Motor neuron (in vitro differentiated cells): ENCODE results near the gene IGSF21. TPM values are rescaled to one million over a fixed set of nuclear protein-coding genes. Genes with fewer than 3 reads are reported as not detected.

Source experiments
- ATAC-seq, 8 experiments: fragments of 200-7000 bp; cut with Tn5 transposase; replicated peaks in 6 of 8; 2 replicates each; pipeline ENCODE4 v1.8.0; 2021; ENCODE audit warnings: mild to moderate bottlenecking in 8 of 8, moderate library complexity in 8 of 8
- H3K27ac ChIP-seq, 2 donors: fragments of 250-450 bp; sonication (Bioruptor Pico); 2 replicates each; pipeline ENCODE4 v1.9.0; 2021; ENCODE audit warnings: antibody characterized with exemption in 2 of 2, mild to moderate bottlenecking in 2 of 2, moderate library complexity in 1 of 2
- H3K4me1 ChIP-seq, 2 donors: fragments of 250-450 bp; sonication (Bioruptor Pico); replicated peaks in 1 of 2; 2 replicates each; pipeline ENCODE4 v1.6.1; 2021; ENCODE audit warnings: antibody characterized with exemption in 2 of 2, mild to moderate bottlenecking in 2 of 2, moderate library complexity in 1 of 2
- H3K4me3 ChIP-seq, 5 donors: fragments of 250-450 bp; sonication (Bioruptor Pico); 2 replicates each; pipeline ENCODE4 v1.9.0; 2021; ENCODE audit warnings: antibody characterized with exemption in 5 of 5, mild to moderate bottlenecking in 5 of 5, moderate library complexity in 4 of 5
- WGBS, 10 experiments: fragments of 450-650 bp; shearing (Covaris generic); methylation state at CpG; one replicate each; pipeline ENCODE4 v1.0.0; 2022; 5-methylcytosine and 5-hydroxymethylcytosine counted together
- in situ Hi-C, 9 experiments: fragments of 400-800 bp; cut with MboI; loops; one replicate each; pipeline ENCODE4 v1.15.0; 2021; ENCODE audit warnings: low sequenced_read_pairs in 9 of 9, low pct_unique_long_range_greater_than_20kb in 2 of 9; ENCODE audit not compliant: unreplicated experiment in 9 of 9
- total RNA-seq, 8 experiments: library from RNA; unstranded; fragments of 300-600 nt; gene quantifications; 2 replicates each; pipeline versions ENCODE4 v1.2.3 to v1.2.4, GENCODE V29; 2022

Gene IGSF21
- total RNA-seq, 8 experiments from 2014 or later = 0.36 to 74.2 (median 5.4) TPM

DNA sequence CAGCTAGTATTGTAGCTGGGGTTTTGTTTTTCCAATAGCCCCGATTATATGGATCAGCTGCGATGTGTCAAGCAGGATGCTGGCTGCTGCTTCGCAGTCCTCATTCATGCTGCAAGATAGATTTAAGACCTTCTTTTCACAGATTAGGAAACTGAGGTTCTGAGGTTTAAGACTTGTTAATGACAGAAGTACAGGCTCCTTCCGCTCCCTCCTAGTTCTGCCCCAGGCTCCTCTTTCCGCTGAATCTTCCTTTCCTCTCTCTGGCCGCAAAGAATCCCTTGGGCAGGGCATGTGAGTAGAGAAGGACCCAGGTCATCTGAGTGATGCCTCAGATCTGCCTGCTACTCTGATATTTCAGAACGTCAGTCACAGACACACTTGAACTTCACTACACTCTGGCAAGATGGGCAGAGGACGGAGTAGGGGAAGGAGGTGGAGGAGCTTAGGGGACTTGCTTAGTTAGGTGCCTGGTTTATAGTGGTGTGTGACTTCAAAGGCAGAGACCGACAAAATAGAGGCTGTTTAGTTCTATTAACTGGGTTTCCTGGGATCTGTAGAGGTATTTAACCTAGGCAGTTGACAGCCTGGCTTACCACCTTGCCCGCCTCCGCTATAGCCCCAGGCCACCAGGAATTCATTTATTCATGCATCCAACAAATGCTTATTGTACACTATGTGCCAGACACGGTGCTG is 4.2 kb downstream of the IGSF21 start:
- in situ Hi-C loops = loop anchor here in 3 of 9 experiments (25.0 kb wide), 2 partner anchors 199 to 449 kb away; no protein-coding TSS in a partner anchor
- peaks cover 4 to 45% of the 10 kb centered on the region in 2 donors for H3K4me1 ChIP-seq
- no peak overlapping the region for H3K4me3 ChIP-seq
- WGBS, 10 experiments = 0 to 66% (median 43%) methylated on average over 1 to 12 of the region's 12 CpGs; no CpG with 5 or more reads in 1 of the 10 experiments
- no peak overlapping the region for H3K27ac ChIP-seq
- no peak for ATAC-seq

DNA sequence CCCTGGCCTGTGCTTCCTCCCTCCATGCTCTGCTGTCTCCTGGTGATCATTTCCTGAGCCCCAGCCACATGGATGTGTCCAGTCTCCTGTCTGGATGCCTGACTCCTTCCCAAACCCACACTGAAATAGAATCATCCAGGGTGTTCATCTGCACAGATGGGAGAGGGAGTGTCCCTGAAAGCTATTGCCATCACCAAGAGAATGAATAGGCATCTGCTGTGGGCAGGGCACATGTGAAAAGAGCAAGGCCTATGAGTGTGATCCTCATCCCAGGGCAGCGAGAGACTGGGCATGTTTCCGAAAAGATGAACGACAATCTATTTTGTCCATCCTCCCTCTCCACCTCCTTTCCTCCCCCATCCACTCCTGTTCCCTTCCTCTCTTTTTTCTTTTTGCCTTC is 5.0 kb downstream of the IGSF21 start:
- 41 to 89% (median 73%) methylated on average over 3 of the region's 3 CpGs; no CpG with 5 or more reads in 3 of the 10 experiments for WGBS, 10 experiments
- peaks cover 4 to 40% of the 10 kb centered on the region in 2 donors for H3K4me1 ChIP-seq
- in situ Hi-C loops = loop anchor here in 3 of 9 experiments (25.0 kb wide), 2 partner anchors 200 to 450 kb away; no protein-coding TSS in a partner anchor
- H3K27ac ChIP-seq = no peak overlapping the region
- H3K4me3 ChIP-seq = no peak overlapping the region
- peak in 2 of 8 experiments; percentile 16 to 44 for ATAC-seq

DNA sequence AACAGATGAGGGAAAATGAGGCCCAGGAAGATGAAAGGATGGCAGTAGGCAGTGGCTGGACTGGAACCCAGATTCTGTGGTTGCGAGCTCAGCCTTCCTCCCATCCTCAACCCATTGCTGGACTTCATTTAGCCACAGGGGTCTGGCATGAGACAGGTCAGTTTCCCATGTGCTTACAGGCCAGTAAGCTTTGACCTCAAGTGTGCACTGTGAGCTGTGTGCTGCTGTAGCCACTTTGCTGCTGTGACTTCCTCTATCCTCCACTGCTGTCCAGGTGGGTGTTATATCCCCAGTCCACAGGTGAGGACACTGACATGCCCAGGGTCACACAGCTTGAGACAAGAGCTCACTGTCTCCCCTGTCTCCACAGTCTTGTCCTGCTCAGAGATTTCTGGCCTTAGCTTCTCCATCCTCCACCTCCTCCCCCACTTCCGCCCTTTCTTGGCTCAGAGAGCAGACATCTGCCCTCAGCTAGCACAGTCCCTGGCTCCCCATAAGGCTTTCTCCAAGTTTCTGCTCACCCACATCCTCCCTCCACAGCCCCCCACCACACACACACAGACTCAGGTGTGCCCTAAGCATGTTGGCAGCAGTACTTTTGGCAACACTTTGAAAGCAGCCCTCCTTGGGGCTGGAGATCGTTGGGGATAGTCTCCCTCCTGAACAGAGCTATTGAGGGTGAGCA is 7.3 kb downstream of the IGSF21 start:
- no peak for ATAC-seq
- peaks cover 0 to 29% of the 10 kb centered on the region in 2 donors for H3K4me1 ChIP-seq
- no peak overlapping the region for H3K27ac ChIP-seq
- no peak overlapping the region for H3K4me3 ChIP-seq
- 20 to 83% (median 75%) methylated on average over 1 to 2 of the region's 3 CpGs; no CpG with 5 or more reads in 5 of the 10 experiments for WGBS, 10 experiments
- in situ Hi-C loops = loop anchor here in 3 of 9 experiments (25.0 kb wide), 2 partner anchors 203 to 453 kb away; no protein-coding TSS in a partner anchor

DNA sequence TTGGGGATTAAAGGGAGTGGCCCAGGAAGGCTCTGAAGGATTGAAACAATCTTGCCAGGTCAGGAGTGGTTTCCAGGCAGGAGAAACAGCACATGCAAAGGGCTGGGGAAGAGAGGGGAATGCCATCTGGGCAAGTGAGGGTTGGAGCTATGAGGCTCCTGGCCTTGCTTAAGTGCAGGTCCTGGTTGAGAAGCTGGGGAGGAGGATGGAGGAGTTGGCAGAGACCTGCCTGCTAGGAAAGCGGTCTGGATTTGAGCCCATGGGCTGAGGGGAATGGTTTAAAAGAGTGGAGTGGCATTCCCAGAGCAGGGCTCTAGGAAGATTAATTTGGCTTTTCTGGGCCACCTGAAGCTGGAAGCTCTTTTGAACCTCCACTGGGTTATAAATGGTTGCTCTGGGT is 9.2 kb downstream of the IGSF21 start:
- H3K4me3 ChIP-seq = no peak overlapping the region
- WGBS, 10 experiments = 100% methylated on average over 1 of the region's 1 CpG; no CpG with 5 or more reads in 6 of the 10 experiments
- in situ Hi-C loops = loop anchor here in 3 of 9 experiments (25.0 kb wide), 2 partner anchors 204 to 454 kb away; no protein-coding TSS in a partner anchor
- no peak for ATAC-seq
- peaks cover 0 to 15% of the 10 kb centered on the region in 2 donors for H3K4me1 ChIP-seq
- H3K27ac ChIP-seq = no peak overlapping the region

GRCh38 chr1:18118078-18118477 is 10.5 kb downstream of the IGSF21 start:
- in situ Hi-C loops = loop anchor here in 3 of 9 experiments (25.0 kb wide), 2 partner anchors 206 to 456 kb away; no protein-coding TSS in a partner anchor
- no peak for ATAC-seq
- H3K4me1 ChIP-seq = peaks cover 0 to 5% of the 10 kb centered on the region in 2 donors
- no peak overlapping the region for H3K4me3 ChIP-seq
- no peak overlapping the region for H3K27ac ChIP-seq
- WGBS, 10 experiments = 10 to 59% (median 36%) methylated on average over 1 to 10 of the region's 13 CpGs; no CpG with 5 or more reads in 3 of the 10 experiments

GRCh38 chr1:18118491-18118890 is 10.9 kb downstream of the IGSF21 start:
- no peak for ATAC-seq
- in situ Hi-C loops = loop anchor here in 3 of 9 experiments (25.0 kb wide), 2 partner anchors 206 to 456 kb away; no protein-coding TSS in a partner anchor
- Histone ChIP-seq H3K4me1 (peaks cover 0 to 4% of the 10 kb centered on the region in 2 donors), H3K4me3 (no peak overlapping the region), H3K27ac (no peak overlapping the region)
- 35 to 80% methylated on average over 1 to 2 of the region's 3 CpGs; no CpG with 5 or more reads in 8 of the 10 experiments for WGBS, 10 experiments

DNA sequence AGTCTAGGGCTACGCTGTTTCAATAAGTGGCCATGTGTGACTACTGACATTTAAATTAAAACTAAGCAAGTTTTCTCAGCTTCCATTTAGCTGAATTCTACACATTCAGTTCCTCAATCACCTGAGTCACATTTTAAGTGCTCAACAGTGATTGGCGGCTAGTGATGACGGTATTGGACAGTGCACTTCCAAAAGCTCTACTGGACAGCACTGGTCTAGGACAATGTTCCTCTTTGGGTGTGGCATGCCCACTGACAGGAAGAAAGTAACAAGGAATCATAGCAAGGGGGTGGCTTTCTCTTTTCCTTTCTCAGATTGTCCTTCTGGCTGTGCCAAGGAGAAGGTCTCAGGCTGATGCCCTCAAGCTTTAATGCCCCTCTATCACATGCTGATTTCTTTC is 11.7 kb downstream of the IGSF21 start:
- Histone ChIP-seq H3K27ac (no peak overlapping the region), H3K4me1 (peaks cover 0 to 4% of the 10 kb centered on the region in 2 donors), H3K4me3 (no peak overlapping the region)
- ATAC-seq = no peak
- 40 to 95% (median 69%) methylated on average over 1 to 3 of the region's 3 CpGs; no CpG with 5 or more reads in 1 of the 10 experiments for WGBS, 10 experiments
- in situ Hi-C loops = loop anchor here in 3 of 9 experiments (25.0 kb wide), 2 partner anchors 207 to 457 kb away; no protein-coding TSS in a partner anchor

DNA sequence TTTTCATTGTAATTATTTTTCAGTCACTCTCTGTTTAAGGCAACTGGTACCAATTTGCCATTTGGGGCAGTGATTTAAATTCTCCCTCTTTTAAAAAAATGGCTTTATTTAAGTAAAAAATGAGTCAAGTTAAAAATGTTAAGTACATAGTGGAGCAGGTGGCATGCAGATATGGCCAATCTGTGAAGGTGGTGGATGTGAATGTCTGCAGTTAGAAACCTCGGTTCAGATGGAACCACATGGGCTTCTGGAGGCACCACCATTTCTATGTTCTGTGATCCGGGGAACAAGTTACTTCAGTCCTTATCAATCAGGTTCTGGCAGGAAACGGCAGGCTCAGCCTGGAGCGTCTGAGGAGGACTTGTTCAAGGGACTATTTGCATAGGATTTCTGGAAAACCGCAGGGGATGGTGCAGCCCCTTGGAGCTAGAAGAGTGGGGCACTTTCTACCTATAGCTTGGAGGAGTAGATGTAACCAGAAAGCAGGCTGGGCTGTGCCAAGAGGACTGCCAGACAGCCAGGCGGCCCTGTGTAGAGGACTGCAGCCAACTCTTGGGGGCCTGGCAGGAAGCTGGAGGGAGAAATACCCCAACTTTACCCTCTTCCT is 12.3 kb downstream of the IGSF21 start:
- no peak overlapping the region for H3K27ac ChIP-seq
- H3K4me3 ChIP-seq = no peak overlapping the region
- peaks cover 0 to 4% of the 10 kb centered on the region in 2 donors for H3K4me1 ChIP-seq
- in situ Hi-C loops = loop anchor here in 3 of 9 experiments (25.0 kb wide), 2 partner anchors 208 to 458 kb away; no protein-coding TSS in a partner anchor
- peak in 2 of 8 experiments; percentile 32 to 38 for ATAC-seq
- WGBS, 10 experiments = 0 to 67% (median 33%) methylated on average over 2 to 6 of the region's 6 CpGs; no CpG with 5 or more reads in 2 of the 10 experiments

DNA sequence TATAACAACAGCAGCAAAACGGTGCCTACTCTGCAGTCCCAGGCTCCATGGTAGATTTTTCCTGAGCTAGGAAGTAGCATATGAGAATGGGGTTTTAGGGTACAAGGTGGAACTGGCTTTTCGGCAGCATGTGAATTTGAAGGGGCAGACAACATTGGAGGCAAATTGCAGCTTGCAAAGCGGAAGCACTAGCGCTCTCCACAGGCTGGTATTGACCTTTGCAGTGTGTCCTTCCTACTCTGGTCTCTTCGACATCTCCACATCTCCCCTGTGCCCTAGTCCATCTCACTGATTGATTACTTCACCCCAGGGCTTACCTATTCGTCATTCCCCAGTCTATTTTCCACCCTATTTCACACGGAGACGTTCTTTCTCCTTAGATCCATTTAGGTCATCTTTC is 13.0 kb downstream of the IGSF21 start:
- Histone ChIP-seq H3K27ac (no peak overlapping the region), H3K4me1 (peaks cover 0 to 4% of the 10 kb centered on the region in 2 donors), H3K4me3 (no peak overlapping the region)
- in situ Hi-C loops = loop anchor here in 3 of 9 experiments (25.0 kb wide), 2 partner anchors 208 to 458 kb away; no protein-coding TSS in a partner anchor
- WGBS, 10 experiments = 21 to 91% (median 60%) methylated on average over 1 to 8 of the region's 8 CpGs; no CpG with 5 or more reads in 3 of the 10 experiments
- ATAC-seq = no peak

GRCh38 chr1:18121072-18121820 is 13.6 kb downstream of the IGSF21 start:
- peaks cover 0 to 4% of the 10 kb centered on the region in 2 donors for H3K4me1 ChIP-seq
- whole genome bisulfite sequencing, 10 experiments = 0 to 92% (median 78%) methylated on average over 1 to 11 of the region's 11 CpGs; no CpG with 5 or more reads in 1 of the 10 experiments
- in situ Hi-C loops = loop anchor here in 3 of 9 experiments (25.0 kb wide), 2 partner anchors 209 to 459 kb away; no protein-coding TSS in a partner anchor

DNA sequence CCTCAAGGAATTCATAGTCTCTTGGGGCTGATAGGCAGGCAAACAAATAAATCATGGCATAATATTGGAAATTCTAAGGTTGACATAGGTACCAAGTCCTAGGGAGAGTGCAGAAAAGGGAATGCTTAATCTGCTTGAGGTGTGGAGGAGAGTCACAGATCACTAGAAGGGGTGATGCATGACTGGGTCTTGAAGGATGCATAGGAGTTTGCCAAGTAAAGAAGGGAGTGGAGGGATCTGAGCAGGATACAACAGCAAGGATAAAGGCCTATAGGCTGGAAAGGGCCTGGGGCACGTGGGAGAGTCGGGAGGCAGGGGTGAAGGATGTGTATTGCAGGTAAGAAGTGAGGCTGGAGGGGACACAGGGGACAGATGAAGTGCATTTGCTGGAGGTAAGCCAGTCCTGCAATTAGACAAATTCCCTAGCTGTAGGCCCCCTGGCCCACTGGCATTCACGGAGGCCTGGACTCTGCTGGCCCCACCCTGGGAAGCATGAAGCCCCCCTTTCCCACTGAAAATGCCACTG is 15.9 kb downstream of the IGSF21 start:
- Histone ChIP-seq H3K27ac (no peak overlapping the region), H3K4me3 (no peak overlapping the region), H3K4me1 (peaks cover 0 to 4% of the 10 kb centered on the region in 2 donors)
- no peak for ATAC-seq
- in situ Hi-C loops = loop anchor here in 3 of 9 experiments (25.0 kb wide), 2 partner anchors 211 to 461 kb away; no protein-coding TSS in a partner anchor
- 0 to 100% (median 59%) methylated on average over 1 to 3 of the region's 3 CpGs; no CpG with 5 or more reads in 4 of the 10 experiments for WGBS, 10 experiments

More at GRCh38 chr1:18121072-18121820, 13.6 kb downstream of the IGSF21 start:
- no peak for ATAC-seq
- Histone ChIP-seq H3K4me3 (no peak overlapping the region), H3K27ac (no peak overlapping the region)
